GM19025 (cell line): ENCODE measurements around the gene ENOPH1.

Source experiments
- ATAC-seq: cut with Tn5 transposase; IDR thresholded peaks from one replicate; pipeline ENCODE4 v1.9.1; 2021; ENCODE audit warnings: mild to moderate bottlenecking, low read depth, moderate library complexity; ENCODE audit not compliant: unreplicated experiment

Gene ENOPH1

GRCh38 chr4:82425478-82425877 is 4.9 kb upstream of the ENOPH1 start:
- no peak for ATAC-seq

DNA sequence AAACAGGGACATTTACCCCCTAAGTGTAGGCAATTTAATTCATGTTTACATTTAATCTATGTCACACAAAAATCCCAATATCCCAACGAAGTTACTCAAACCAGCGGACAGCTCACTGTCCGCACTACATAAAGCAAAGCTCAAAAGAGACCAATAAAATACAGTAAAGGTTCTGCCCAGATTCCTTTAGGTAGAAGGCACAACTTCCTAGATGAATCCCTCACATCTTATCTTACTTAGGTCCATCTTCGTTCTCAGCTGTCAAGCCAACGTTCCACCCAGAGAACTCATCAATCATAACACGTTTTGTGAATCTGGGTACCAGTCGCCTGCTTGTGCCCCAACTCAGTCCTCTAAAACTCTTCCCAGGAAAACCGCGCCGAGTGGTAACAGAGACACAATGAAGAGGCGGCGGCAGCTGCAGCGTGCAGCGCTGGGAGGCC is 1.8 kb upstream of the ENOPH1 start:
- no peak for ATAC-seq

- ATAC-seq, result peak; percentile 46
Observed at GRCh38 chr4:82428969-82429727, 1.2 kb upstream of the ENOPH1 start.

DNA sequence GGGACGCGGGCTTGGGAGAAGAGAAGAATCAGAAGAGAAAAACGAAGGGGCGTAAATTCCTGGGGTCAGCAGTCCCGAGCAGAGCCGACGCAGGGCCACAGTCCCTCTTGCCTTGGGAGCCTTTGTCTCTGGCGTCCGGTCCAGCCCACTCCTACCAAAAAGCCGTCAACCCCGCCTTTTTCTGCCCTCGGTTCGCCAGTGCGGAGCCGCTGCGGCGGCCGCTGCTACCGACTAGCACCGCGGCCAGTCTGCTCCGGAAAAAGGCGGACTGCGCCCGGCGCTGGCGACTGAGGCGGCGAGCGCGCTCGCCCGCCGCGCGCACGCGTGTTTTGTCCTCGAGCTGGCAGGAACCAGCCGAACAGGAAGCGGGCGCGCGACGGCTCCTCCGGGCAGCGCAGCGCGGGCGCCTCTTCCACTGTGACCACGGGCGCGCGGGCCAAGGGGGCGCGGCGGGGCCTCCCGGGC is 630 bp upstream of the ENOPH1 start:
- ATAC-seq, result peak; percentile 17

DNA sequence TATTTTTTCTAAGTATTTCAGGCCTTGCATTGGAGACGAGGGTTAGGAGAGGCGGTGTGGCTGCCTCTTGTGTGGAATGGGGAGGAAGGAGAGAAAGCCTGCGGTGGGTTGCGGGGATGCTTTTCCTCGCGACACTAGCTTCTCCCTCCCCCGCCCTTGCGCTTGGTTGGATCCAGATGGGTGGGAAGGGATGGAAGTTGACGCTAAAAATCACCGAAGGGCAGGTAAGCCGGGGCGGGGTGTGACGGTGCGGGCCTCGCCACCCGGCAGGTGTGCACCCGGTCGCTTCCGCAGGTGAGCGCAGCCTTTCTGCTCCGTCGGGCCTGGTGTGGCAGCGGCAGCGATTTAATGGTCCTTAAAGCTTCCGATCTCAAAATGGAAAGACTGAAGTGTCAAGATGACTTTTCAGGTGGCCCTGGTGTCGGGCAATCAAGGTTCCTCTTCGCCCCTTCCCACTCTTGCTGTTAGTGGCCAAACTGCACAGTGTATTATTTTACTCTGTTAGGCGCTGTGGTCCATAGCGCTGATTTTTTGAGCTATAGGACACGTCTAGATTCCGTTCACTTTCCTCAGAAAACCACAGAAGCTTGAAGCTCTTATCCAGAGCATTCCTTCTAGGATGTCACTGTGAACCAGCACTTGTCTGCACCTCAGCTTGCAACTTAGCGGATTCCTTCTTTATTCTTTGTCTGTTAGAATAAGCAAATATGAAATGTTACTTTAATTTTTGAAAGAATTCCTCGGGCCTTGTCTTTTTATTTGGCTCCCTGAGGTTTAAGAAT is 765 bp downstream of the ENOPH1 start:
- ATAC-seq, result no peak

DNA sequence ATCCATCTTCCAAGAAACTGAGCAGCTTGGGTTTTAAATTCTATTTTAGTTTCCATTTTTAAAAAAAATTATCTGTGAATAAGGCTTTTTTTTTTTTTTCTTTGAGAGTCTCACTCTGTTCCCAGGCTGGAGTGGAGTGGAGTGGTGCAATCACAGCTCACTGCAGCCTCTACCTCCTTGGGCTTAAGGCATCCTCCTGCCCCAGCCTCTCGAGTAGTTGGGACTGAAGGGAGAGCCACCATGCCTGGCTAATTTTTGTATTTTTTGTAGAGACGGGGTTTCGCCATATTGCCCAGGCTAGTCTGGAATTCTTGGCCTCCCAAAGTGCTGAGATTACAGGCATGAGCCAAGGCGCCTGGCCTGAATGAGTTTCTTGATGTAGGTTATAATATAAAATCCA is 1.4 kb downstream of the ENOPH1 start:
- no peak for ATAC-seq

DNA sequence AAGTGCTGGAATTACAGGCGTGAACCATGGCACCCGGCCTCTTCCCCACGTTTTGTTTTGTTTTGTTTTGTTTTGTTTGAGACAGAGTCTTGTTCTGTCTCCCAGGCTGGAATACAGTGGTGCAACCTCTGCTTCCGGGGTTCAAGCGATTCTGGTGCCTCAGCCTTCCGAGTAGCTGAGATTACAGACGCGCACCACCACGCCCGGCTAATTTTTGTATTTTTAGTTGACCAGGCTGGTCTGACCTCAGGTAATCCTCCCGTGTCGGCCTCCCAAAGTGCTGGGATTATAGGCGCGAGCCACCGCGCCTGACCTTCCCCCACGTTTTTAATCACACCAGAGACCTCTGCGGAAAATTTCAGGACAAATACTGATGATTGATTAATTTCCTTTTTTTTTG is 2.2 kb downstream of the ENOPH1 start:
- no peak for ATAC-seq

GRCh38 chr4:82433791-82434190 is 3.4 kb downstream of the ENOPH1 start:
- no peak for ATAC-seq

DNA sequence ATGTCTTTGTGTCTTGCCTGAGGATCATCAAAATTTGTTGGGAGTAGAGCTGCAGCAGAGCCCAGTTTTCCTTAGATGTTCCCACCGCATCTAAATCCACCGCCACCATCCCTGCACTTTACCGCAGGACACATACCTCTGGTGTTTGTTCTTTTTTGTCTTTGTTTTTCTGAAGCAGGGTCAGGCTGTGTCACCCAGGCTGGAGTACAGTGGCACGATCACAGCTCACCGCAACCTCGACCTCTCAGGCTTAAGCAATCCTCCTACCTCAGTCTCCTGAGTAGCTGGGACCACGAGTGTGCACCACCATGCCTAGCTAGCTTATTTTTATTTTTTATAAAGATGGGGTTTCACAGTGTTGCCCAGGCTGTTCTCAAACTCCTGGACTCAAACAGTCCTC is 4.6 kb downstream of the ENOPH1 start:
- no peak for ATAC-seq

- no peak for ATAC-seq
Observed at GRCh38 chr4:82436130-82436529, 5.7 kb downstream of the ENOPH1 start.

GRCh38 chr4:82436780-82437179 is 6.4 kb downstream of the ENOPH1 start:
- ATAC-seq, result no peak

DNA sequence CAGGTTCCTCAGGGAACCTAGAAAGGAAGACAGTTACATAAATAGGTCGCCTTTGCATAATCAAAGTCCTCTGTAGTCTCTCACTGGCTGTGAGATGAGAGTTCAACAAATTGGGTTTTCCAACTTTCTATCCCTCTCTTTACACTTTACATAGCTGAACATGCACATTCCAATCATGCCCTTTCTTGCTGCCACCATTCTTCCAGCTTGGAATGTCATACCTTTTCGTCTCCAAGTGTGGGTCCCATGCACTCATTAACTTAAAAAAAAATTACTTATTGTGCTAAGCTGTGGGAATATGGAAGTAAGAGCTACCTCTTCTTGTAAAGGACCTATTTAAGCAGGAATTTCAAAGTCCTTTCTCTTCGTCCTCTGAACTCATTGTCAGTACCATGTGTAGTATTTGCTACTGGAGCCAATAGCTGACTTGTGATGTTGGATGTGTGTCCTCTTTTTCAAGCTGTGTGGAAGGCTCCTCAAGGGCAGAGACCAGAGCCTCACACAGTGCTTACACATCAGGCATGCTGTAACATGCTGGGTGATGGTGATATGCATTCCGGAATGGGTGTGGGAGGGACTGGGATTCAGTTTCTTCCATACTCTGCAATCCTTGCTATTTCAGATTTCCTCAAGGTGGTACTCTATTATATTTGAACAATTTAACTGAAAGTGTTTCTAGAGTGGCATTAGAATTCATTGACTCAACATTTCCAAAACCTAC is 7.1 kb downstream of the ENOPH1 start:
- no peak for ATAC-seq

GRCh38 chr4:82439088-82439487 is 8.7 kb downstream of the ENOPH1 start:
- no peak for ATAC-seq

DNA sequence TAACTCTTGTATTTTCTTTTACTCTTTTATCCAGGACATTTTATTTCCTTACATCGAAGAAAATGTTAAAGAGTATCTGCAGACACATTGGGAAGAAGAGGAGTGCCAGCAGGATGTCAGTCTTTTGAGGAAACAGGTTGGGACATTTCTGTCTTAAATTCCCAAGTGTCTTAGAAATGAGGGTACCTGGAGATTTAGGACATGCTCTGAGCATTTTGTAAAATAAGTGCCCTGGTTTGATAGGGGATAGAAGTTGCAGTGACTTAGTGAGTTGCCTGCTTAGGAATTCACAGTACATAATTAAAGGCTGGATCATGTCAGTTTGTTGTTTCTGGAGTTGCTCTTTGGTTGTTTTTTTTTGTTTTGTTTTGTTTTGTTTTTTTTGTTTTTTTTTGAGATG is 17.5 kb downstream of the ENOPH1 start:
- no peak for ATAC-seq

DNA sequence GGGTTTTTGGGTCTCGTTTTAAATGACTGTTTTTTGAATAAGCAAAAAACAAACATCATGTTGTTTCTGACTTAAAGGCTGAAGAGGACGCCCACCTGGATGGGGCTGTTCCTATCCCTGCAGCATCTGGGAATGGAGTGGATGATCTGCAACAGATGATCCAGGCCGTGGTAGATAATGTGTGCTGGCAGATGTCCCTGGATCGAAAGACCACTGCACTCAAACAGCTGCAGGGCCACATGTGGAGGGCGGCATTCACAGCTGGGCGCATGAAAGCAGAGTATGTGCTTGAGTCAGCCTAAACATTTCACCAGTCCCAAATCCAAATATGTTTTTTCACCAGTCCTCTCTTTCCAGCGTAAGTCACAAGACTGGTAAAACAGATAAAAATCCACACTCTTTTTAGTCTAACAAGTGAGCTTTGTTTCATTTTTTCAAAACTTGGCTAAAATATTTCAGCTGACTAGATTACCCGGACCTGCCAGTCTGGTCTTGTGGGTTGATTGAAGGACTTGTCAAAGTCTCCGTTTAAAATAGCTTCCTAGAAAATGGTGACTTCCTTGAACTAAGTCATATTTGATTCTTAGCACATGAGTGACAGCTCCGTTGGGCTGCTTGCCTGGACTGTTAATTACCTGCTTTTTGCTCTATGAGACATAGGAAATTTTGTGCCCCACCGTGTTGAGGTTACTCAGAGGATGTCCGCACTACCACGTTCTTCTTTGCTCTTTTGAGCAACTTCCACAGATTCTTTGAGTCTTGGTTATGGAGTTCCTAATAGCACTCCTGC is 20.8 kb downstream of the ENOPH1 start:
- ATAC-seq, result no peak

DNA sequence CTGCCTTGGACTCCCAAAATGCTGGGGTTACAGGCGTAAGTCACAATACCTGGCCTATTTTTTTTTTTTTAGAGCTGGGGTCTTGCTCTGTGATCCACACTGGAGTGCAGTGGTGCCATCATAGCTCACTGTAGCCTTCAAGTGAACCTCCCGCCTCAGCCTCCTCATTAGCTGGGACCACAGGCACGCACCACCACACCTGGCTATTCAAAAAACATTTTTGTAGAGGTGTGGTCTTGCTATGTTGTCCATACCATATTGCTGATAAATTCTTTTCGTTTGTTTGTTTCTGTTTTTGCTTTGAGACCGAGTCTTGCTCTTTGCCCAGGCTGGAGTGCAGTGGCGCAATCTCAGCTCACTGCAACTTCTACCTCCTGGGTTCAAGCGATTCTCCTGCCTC is 21.6 kb downstream of the ENOPH1 start:
- no peak for ATAC-seq

- no peak for ATAC-seq
Observed at GRCh38 chr4:82457266-82457665, 26.9 kb downstream of the ENOPH1 start.

- ATAC-seq, result no peak
Observed at GRCh38 chr4:82458729-82459128, 28.3 kb downstream of the ENOPH1 start.

- no peak for ATAC-seq
Observed at GRCh38 chr4:82461710-82462109, 31.3 kb downstream of the ENOPH1 start.

GRCh38 chr4:82462415-82462831 is 32.0 kb downstream of the ENOPH1 start:
- ATAC-seq, result peak; percentile 65
